ENCODE measurements around the gene TFDP1.

Gene TFDP1

GRCh38 chr13:113601166-113602070, 16.9 kb downstream of the TFDP1 start:
- no peak for DNase-seq

GRCh38 chr13:113602291-113602988, 17.9 kb downstream of the TFDP1 start:
- DNase-seq: no peak

- no peak for DNase-seq
Observed at GRCh38 chr13:113603116-113603710, 18.7 kb downstream of the TFDP1 start.

- DNase-seq: no peak
Observed at GRCh38 chr13:113604186-113604585, 19.6 kb downstream of the TFDP1 start.

- DNase-seq: no peak
Observed at GRCh38 chr13:113605461-113605860, 20.9 kb downstream of the TFDP1 start.

- no peak for DNase-seq
Observed at GRCh38 chr13:113605866-113606438, 21.4 kb downstream of the TFDP1 start.

- DNase-seq: no peak
Observed at GRCh38 chr13:113607056-113607888, 22.7 kb downstream of the TFDP1 start.

- no peak for DNase-seq
Observed at GRCh38 chr13:113607889-113608635, 23.5 kb downstream of the TFDP1 start.

- DNase-seq: no peak
Observed at GRCh38 chr13:113608967-113609533, 24.5 kb downstream of the TFDP1 start.

- no peak for DNase-seq
Observed at GRCh38 chr13:113609616-113610015, 25.1 kb downstream of the TFDP1 start.

GRCh38 chr13:113610266-113610665, 25.7 kb downstream of the TFDP1 start:
- no peak for DNase-seq

- DNase-seq: no peak
Observed at GRCh38 chr13:113611996-113612395, 27.4 kb downstream of the TFDP1 start.

- no peak for DNase-seq
Observed at GRCh38 chr13:113612607-113613006, 28.1 kb downstream of the TFDP1 start.

- DNase-seq: no peak
Observed at GRCh38 chr13:113613789-113614379, 29.3 kb downstream of the TFDP1 start.

GRCh38 chr13:113616281-113616906, 31.8 kb downstream of the TFDP1 start:
- no peak for DNase-seq

- no peak for DNase-seq
Observed at GRCh38 chr13:113616991-113617749, 32.6 kb downstream of the TFDP1 start.

GRCh38 chr13:113617961-113618360, 33.4 kb downstream of the TFDP1 start:
- no peak for DNase-seq

GRCh38 chr13:113618455-113618854, 33.9 kb downstream of the TFDP1 start:
- no peak for DNase-seq

- no peak for DNase-seq
Observed at GRCh38 chr13:113620036-113620796, 35.7 kb downstream of the TFDP1 start.
